ENCODE data around the gene CNGB1. TPM values are rescaled to one million over a fixed set of nuclear protein-coding genes. Genes with fewer than 3 reads are reported as not detected.
"Not testable (repeated sequence)": the region's sequence is repeated elsewhere in the genome, so short reads cannot be mapped to it uniquely, and the experiment has no call there.

The CNGB1 gene
- total and polyA plus RNA-seq, 12 donors: not detected

GRCh38 chr16:57946181-57946801 is 24.6 kb downstream of the CNGB1 start:
- Histone ChIP-seq H3K9me3 (no peaks in the 10 kb centered on the region), H3K4me1 (peaks cover 0 to 6% (median 0%) of the 10 kb centered on the region in 9 donors), H3K36me3 (no peaks in the 10 kb centered on the region), H3K27ac (no peak overlapping the region), H3K27me3 (peaks cover 0 to 13% (median 0%) of the 10 kb centered on the region in 7 donors), H3K4me3 (no peak overlapping the region)
- ATAC-seq: peak in 1 of 8 donors; percentile 28
- no peak for TF ChIP-seq CTCF (IDR thresholded peaks at IDR 0.05)
- 80 to 82% methylated on average over 13 of the region's 13 CpGs for WGBS, 2 donors
- no peak for DNase-seq
- intact Hi-C loops (cut with DNase I): no loop called here

GRCh38 chr16:57945740-57946138 is 25.2 kb downstream of the CNGB1 start:
- Histone ChIP-seq H3K4me1 (peaks cover 0 to 12% (median 4%) of the 10 kb centered on the region in 9 donors), H3K36me3 (no peaks in the 10 kb centered on the region), H3K27me3 (peaks cover 0 to 13% (median 0%) of the 10 kb centered on the region in 7 donors), H3K4me3 (no peak overlapping the region), H3K9me3 (no peaks in the 10 kb centered on the region), H3K27ac (no peak overlapping the region)
- DNase-seq: no peak
- TF ChIP-seq CTCF (IDR thresholded peaks at IDR 0.05): no peak
- no peak for ATAC-seq
- 54 to 65% methylated on average over 7 of the region's 7 CpGs for WGBS, 2 donors
- intact Hi-C loops (cut with DNase I): no loop called here

- peaks cover 0 to 14% (median 4%) of the 10 kb centered on the region in 9 donors for H3K4me1 ChIP-seq
- ATAC-seq: no peak
- no peaks in the 10 kb centered on the region for H3K9me3 ChIP-seq
- no peak overlapping the region for H3K4me3 ChIP-seq
- H3K27ac ChIP-seq: no peak overlapping the region
- 64 to 70% methylated on average over 9 of the region's 9 CpGs for WGBS, 2 donors
- H3K27me3 ChIP-seq: peaks cover 0 to 11% (median 3%) of the 10 kb centered on the region in 7 donors
- no peaks in the 10 kb centered on the region for H3K36me3 ChIP-seq
- no peak for TF ChIP-seq CTCF (IDR thresholded peaks at IDR 0.05)
- DNase-seq: no peak
- intact Hi-C loops (cut with DNase I): no loop called here
These were observed 25.8 kb downstream of the CNGB1 start for GRCh38 chr16:57944970-57945739.

- 81 to 83% methylated on average over 8 of the region's 8 CpGs for whole genome bisulfite sequencing, 2 donors
- H3K27ac ChIP-seq; ATAC-seq; DNase-seq; H3K4me3 ChIP-seq; H3K27me3 ChIP-seq; H3K9me3 ChIP-seq; intact Hi-C loops (cut with DNase I); H3K36me3 ChIP-seq: not testable (repeated sequence)
- H3K4me1 ChIP-seq: peaks cover 0 to 23% (median 13%) of the 10 kb centered on the region in 9 donors
These were observed 27.5 kb downstream of the CNGB1 start for GRCh38 chr16:57943381-57943780.

GRCh38 chr16:57941901-57942300 is 29.0 kb downstream of the CNGB1 start:
- H3K9me3 ChIP-seq; H3K27me3 ChIP-seq; intact Hi-C loops (cut with DNase I); H3K36me3 ChIP-seq; ATAC-seq; H3K4me3 ChIP-seq; H3K27ac ChIP-seq; DNase-seq: not testable (repeated sequence)
- peaks cover 0 to 23% (median 13%) of the 10 kb centered on the region in 9 donors for H3K4me1 ChIP-seq
- 90 to 92% methylated on average over 2 of the region's 2 CpGs for WGBS, 2 donors

Data from heart right ventricle (tissue), 16 donors.